Choroid plexus epithelial cell (primary cell): ENCODE results near the gene KLHL29.

ENCODE experiments used
- DNase-seq: peaks from one replicate; pipeline ENCODE4 v3.0.0-alpha.2; 2010; ENCODE audit warnings: low read depth
- H3K4me3 ChIP-seq: 2 replicates; pipeline ENCODE4 v1.5.1; 2011; ENCODE audit warnings: low read depth, mild to moderate bottlenecking, control low read depth, low read length, moderate library complexity
- CTCF ChIP-seq: conservative IDR thresholded peaks from 2 replicates; pipeline ENCODE4 v1.5.1; 2011; ENCODE audit warnings: low read depth, mild to moderate bottlenecking, control low read depth, inconsistent platforms, low read length, moderate library complexity

The KLHL29 gene

GRCh38 chr2:23689891-23690290 lies 304.9 kb downstream of the KLHL29 start:
- no peak for TF ChIP-seq CTCF

DNA sequence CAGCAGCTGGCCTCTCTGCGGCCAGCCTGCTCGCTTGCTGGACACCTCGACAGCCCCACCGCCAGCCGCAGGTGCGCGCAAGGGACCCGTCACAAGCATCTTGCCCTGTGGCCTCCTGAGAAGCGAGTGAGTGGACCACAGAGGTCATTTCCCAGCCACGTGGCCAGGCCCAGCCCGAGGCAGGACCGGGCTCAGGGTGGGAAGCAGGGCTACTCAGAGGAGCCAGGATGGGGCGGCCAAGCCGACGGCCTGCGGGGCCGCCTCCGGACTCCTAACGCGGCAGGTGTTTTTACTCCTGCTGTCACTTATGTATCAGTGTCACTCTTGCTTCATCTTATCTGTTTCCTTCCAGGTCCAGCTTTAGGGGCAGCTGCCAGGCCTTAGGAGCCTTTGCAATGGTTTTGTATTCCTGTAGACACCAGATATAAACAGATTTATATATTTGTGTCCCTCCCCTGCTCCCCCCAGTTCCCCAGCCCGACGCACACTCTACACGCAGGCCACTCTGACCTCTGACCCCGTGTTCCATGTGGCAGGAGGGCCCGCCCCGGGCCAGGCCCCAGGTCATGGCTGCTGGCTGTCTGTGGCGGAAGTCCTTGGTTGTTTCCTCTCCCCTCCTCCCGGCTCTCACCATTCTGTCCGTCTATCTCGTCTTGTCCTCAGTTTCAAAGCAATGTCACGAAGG lies 305.6 kb downstream of the KLHL29 start:
- H3K4me3 ChIP-seq: no peak overlapping the region
- TF ChIP-seq CTCF: no peak

More at GRCh38 chr2:23689891-23690290, 304.9 kb downstream of the KLHL29 start:
- no peak overlapping the region for H3K4me3 ChIP-seq
- DNase-seq: no peak

GRCh38 chr2:23691106-23691470 lies 306.1 kb downstream of the KLHL29 start:
- no peak overlapping the region for H3K4me3 ChIP-seq
- TF ChIP-seq CTCF: no peak
- no peak for DNase-seq

More for the DNA sequence above, 305.6 kb downstream of the KLHL29 start:
- no peak for DNase-seq

DNA sequence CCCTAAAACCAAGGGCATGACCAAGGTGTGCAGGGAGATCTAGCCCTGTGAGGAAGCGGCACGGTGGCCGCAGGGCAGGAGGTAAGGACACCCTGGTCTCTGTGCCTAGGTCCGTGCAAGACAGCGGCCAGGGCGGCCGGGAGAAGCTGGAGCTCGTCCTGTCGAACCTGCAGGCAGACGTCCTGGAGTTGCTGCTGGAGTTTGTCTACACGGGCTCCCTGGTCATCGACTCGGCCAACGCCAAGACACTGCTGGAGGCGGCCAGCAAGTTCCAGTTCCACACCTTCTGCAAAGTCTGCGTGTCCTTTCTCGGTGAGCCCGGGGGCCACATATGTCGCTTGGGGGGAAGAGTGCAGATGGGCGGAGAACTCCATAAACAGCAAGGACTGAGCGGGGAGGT lies 306.6 kb downstream of the KLHL29 start:
- no peak overlapping the region for H3K4me3 ChIP-seq
- TF ChIP-seq CTCF: no peak
- DNase-seq: no peak

- H3K4me3 ChIP-seq: no peak overlapping the region
- TF ChIP-seq CTCF: no peak
- DNase-seq: no peak
Measured at GRCh38 chr2:23692263-23692662, 307.3 kb downstream of the KLHL29 start.

GRCh38 chr2:23692851-23693605 lies 308.0 kb downstream of the KLHL29 start:
- TF ChIP-seq CTCF: no peak
- H3K4me3 ChIP-seq: no peak overlapping the region
- no peak for DNase-seq

DNA sequence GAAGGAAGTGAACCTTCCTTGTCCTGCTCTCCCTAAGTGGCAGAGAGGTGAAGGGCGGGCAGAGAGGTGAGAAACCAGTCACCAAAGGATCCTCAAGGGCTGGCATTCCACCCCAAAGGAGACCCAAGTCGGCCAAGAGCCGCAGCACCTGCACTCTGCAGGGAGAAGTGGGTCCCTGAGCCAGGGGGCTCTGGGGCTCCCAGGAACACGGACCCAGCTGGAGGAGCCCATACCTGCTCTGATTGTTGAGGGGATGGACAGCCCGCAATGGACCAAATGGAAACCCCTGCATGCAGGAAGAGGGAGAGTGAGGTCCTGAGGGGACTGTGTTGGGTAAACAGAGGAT lies 308.6 kb downstream of the KLHL29 start:
- no peak overlapping the region for H3K4me3 ChIP-seq
- no peak for TF ChIP-seq CTCF
- DNase-seq: no peak
